ENCODE data around the gene TECRL.

Gene TECRL, protein sequence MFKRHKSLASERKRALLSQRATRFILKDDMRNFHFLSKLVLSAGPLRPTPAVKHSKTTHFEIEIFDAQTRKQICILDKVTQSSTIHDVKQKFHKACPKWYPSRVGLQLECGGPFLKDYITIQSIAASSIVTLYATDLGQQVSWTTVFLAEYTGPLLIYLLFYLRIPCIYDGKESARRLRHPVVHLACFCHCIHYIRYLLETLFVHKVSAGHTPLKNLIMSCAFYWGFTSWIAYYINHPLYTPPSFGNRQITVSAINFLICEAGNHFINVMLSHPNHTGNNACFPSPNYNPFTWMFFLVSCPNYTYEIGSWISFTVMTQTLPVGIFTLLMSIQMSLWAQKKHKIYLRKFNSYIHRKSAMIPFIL

DNA sequence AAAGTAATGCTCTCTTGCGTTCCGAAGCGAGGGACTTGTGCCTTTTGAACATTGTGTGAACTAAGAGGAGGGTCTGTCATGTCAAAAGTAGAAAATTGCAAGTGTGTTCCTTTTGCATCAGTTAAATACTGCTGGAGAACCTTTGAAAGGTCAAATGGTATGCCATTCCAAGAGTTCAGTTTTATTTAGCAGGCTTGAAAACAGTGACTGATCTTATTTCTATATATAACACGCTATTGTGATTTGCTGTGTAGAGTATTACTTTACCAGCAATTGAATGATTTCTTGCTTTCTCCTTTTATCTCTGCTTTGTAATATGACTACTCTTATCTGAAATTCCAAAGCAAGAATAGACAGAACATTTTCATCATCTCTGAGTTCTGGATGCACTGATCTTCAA, at the start of gene TECRL:
Gene TECRL, minus strand, starts transcription at position 151 of the 400 bp plus-strand sequence. Its CDS starts 99 bp downstream, at position 52.
- DNase-seq (no peak), ATAC-seq (no peak)
- H3K27ac Mint-ChIP-seq: no peak within 1 kb of the TSS
- H3K9me3 Mint-ChIP-seq: peaks cover 4% of the 10 kb centered on the region
- no peaks in the 10 kb centered on the region for H3K4me1 Mint-ChIP-seq
- no peaks in the 10 kb centered on the region for H3K36me3 Mint-ChIP-seq (ENCODE audit: low read depth)
- no peak within 1 kb of the TSS for H3K4me3 Mint-ChIP-seq
- H3K27me3 Mint-ChIP-seq: no peaks in the 10 kb centered on the region

DNA sequence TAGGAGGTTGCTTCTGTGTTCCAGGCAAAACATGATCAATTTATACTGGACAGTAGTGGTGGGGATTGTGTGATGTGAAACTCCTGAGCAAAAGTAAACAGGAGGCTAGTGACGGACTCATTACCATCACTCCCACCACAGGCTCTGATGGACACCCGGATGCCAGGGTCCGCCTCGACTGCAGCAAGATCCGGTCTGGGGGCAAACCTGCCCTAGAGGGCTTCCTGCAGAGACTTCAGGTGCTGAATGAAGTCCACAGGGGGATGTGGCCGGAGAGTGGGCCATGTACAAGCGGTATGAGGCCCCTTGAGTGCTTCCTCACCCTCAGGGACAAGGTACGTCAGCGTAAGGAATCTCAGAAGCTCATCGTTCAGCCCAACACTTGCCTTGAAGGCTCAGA, 23.4 kb upstream of the TECRL start:
- Mint-ChIP-seq H3K36me3 (ENCODE audit: low read depth) (no peaks in the 10 kb centered on the region), H3K27ac (no peak overlapping the region)
- ATAC-seq: no peak

DNA sequence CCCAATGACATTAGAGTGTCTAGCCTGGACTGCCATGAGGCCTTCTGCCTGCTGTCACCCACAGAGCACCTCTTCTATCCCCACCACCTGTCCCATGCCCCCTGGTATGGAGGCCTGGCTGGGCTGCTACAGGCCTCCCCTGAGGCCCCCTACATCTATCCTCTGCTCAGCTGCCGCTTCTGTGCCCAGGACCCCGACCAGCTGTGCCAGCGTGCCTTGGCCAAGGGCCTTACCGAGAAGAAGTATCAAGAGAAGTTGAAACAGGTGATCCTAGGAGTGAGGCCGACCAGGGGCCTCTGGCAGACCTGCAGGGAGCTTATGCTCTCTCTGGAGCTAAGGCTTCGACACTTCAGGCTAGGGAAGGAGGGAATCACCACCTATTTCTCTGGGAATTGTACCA, 21.7 kb upstream of the TECRL start:
- H3K4me1 Mint-ChIP-seq: no peaks in the 10 kb centered on the region

More for the DNA sequence above, 23.4 kb upstream of the TECRL start:
- no peak for DNase-seq
- H3K9me3 Mint-ChIP-seq: peaks cover 14% of the 10 kb centered on the region
- no peaks in the 10 kb centered on the region for H3K27me3 Mint-ChIP-seq
- H3K4me1 Mint-ChIP-seq: no peaks in the 10 kb centered on the region
- no peak overlapping the region for H3K4me3 Mint-ChIP-seq

DNA sequence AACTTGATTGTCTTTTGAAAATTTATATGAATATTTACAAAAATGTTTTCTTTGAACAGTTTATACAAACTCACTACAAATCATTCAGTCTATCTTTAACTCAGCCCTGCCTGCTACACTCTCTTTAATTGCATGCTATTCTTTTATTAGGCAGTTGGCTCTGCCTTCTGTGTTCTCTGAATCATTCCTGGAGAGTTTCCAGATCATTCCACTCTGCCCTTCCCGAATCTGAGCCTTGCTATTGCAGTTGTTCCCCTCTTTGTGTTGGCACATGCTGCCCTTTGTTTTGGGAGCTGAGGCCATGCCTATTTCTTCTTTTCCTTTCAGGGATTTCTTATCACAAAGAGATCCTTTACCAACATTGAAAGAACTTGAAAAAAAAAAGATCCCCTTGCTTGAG, 8.7 kb upstream of the TECRL start:
- no peaks in the 10 kb centered on the region for H3K4me1 Mint-ChIP-seq
- H3K27ac Mint-ChIP-seq: no peak overlapping the region
- no peak for ATAC-seq
- H3K9me3 Mint-ChIP-seq: no peaks in the 10 kb centered on the region
- H3K4me3 Mint-ChIP-seq: no peak overlapping the region
- no peak for DNase-seq
- no peaks in the 10 kb centered on the region for H3K27me3 Mint-ChIP-seq
- no peaks in the 10 kb centered on the region for H3K36me3 Mint-ChIP-seq (ENCODE audit: low read depth)

More for the DNA sequence above, 21.7 kb upstream of the TECRL start:
- ATAC-seq (no peak), DNase-seq (no peak)
- Mint-ChIP-seq H3K27me3 (no peaks in the 10 kb centered on the region), H3K9me3 (peaks cover 14% of the 10 kb centered on the region), H3K36me3 (ENCODE audit: low read depth) (no peaks in the 10 kb centered on the region), H3K4me3 (no peak overlapping the region), H3K27ac (no peak overlapping the region)

DNA sequence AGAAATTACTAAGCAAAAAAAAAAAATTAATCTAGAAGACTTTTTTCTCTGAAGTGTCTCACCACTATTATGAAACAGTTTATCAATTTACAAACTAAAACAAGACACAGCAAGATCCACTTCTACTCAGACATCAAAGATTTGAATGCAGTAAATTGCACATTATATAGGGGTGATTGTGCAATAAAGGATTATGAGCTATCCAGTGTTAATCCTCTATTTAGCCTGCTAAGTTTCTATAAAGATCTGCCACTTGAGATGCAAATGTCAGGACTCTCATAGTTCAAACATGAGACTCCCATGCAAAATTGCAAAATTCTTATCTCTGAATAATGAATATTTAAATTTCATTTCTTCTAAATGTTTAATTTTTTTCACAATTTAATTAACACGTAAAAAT, 2.2 kb downstream of the TECRL start:
- H3K36me3 Mint-ChIP-seq (ENCODE audit: low read depth): no peaks in the 10 kb centered on the region
- peaks cover 4% of the 10 kb centered on the region for H3K9me3 Mint-ChIP-seq
- no peak overlapping the region for H3K27ac Mint-ChIP-seq
- H3K27me3 Mint-ChIP-seq: no peaks in the 10 kb centered on the region
- no peaks in the 10 kb centered on the region for H3K4me1 Mint-ChIP-seq
- no peak overlapping the region for H3K4me3 Mint-ChIP-seq
- ATAC-seq (no peak), DNase-seq (no peak)

DNA sequence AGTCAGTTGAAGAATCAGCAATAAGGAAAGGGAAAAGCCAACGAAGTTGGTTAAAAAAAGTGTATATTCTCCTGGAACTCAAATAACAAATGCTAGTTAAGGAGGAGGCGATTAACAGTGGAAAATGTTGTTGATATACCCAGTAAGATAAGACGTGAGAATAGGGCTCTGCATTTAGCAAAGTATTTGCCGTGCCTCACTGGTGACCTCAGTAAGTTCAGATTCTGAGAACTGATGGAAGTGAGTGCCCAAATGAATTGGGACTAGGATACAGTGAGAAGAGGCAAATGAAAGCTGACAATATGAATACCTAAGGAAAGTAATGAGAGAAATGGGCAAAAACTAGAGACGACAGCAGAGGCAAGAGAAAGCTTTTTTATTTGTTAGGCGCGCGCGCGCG, 3.5 kb downstream of the TECRL start:
- DNase-seq (no peak), ATAC-seq (no peak)
- peaks cover 8% of the 10 kb centered on the region for H3K9me3 Mint-ChIP-seq
- no peak overlapping the region for H3K27ac Mint-ChIP-seq
- H3K36me3 Mint-ChIP-seq (ENCODE audit: low read depth): no peaks in the 10 kb centered on the region
- no peak overlapping the region for H3K4me3 Mint-ChIP-seq
- no peaks in the 10 kb centered on the region for H3K4me1 Mint-ChIP-seq
- no peaks in the 10 kb centered on the region for H3K27me3 Mint-ChIP-seq

DNA sequence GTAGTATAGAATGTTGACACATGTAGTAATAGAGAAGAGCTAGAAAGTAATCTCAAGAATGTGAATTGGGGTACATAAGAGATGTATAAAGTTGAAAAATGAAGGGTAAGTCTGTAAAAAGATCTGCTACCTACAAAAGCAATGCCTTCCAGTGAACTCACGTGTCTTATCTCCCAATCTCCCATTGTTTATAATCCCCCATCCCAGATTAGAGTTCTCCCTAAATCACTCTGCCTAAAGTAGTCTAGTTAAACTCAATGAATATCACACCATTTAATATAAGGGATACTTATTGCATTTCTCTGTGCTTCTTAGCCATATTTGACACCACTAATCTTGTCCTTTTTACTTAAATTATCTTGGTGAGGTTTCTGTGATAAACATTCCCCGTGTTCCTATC, 6.6 kb downstream of the TECRL start:
- Mint-ChIP-seq H3K4me1 (no peaks in the 10 kb centered on the region), H3K9me3 (peaks cover 13% of the 10 kb centered on the region), H3K27me3 (no peaks in the 10 kb centered on the region), H3K27ac (no peak overlapping the region), H3K36me3 (ENCODE audit: low read depth) (no peaks in the 10 kb centered on the region), H3K4me3 (no peak overlapping the region)
- DNase-seq (no peak), ATAC-seq (no peak)

DNA sequence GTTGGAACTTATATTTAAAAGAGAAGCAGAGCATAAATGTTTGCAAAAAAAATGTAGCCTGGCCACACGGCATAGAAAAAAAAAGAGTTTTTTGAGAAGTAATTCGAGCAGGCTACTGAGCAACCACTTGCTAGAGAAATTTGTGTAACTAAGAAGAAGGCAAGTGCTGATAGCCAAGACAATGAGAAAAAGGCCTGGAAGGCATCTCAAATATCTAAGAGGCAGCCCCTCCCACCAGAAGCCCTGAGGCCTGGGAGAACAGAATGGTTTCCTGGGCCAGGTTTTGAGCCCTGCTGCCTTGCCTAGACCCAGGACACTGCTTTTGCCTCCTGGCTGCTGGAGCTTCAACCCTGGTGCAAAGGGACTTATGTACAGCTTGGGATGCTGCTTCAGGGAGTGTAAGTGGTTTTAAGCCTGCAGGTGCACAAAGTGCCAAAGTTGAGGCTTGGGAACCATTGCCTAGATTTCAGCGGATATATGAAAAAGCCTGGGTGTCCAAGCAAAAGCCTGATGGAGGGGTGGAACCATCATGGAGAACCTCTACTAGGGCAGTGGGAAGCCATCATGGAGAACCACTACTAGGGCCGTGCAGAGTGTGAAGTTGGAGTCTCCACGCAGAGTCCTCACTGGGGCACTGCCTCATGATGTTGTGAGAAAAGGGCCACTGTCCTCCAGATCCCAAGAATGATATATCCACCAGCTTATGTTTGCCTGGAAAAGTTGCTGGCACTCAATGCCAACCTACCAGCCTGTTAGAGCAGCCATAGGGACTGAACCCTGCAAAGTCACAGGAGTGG, 9.7 kb downstream of the TECRL start:
- Mint-ChIP-seq H3K27ac (no peak overlapping the region), H3K9me3 (peaks cover 12% of the 10 kb centered on the region), H3K27me3 (no peaks in the 10 kb centered on the region), H3K4me1 (no peaks in the 10 kb centered on the region), H3K36me3 (ENCODE audit: low read depth) (no peaks in the 10 kb centered on the region), H3K4me3 (no peak overlapping the region)
- no peak for ATAC-seq
- no peak for DNase-seq

DNA sequence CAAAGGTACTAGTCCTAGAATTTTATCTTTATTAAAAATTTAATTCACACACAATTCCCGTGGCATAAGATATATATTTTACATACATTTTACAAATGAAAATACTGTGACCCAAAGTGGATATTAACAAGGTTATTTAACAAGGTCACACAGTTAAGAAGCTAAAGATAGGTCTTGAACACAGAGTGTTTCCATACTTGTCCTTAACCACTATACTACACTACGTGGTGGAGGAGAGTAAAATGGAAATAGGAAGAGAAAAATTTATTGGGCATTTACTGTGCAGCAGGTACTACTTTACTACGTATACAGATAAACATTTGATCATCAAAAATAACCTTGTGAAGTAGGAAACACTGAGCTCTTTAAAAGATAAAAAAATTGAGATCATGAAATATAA, 14.8 kb downstream of the TECRL start:
- no peak for ATAC-seq
- H3K36me3 Mint-ChIP-seq (ENCODE audit: low read depth): no peaks in the 10 kb centered on the region

DNA sequence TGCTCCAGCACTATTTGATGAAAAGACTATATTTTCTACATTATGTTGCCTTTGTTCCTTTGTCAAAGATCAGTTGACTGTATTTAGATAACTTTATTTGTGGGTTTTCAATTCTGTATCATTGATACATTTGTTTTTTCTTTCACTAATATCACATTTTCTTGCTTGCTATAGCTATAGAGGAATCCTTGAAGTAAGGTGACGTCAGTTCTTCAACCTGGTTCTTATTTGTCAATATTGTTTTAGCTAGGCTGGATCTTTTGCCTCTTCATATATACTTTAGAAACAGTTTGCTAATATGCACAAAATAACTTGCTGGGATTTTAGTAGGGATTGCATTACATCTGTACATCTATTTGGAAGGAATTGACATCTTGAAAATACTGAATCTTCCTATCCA, 21.0 kb downstream of the TECRL start:
- Mint-ChIP-seq H3K4me1 (no peaks in the 10 kb centered on the region), H3K36me3 (ENCODE audit: low read depth) (no peaks in the 10 kb centered on the region), H3K9me3 (no peaks in the 10 kb centered on the region), H3K27ac (no peak overlapping the region), H3K27me3 (no peaks in the 10 kb centered on the region), H3K4me3 (no peak overlapping the region)
- no peak for DNase-seq
- no peak for ATAC-seq

More for the DNA sequence above, 14.8 kb downstream of the TECRL start:
- no peaks in the 10 kb centered on the region for H3K4me1 Mint-ChIP-seq
- no peak overlapping the region for H3K4me3 Mint-ChIP-seq
- no peak overlapping the region for H3K27ac Mint-ChIP-seq
- H3K27me3 Mint-ChIP-seq: no peaks in the 10 kb centered on the region
- no peak for DNase-seq
- H3K9me3 Mint-ChIP-seq: peaks cover 8% of the 10 kb centered on the region

DNA sequence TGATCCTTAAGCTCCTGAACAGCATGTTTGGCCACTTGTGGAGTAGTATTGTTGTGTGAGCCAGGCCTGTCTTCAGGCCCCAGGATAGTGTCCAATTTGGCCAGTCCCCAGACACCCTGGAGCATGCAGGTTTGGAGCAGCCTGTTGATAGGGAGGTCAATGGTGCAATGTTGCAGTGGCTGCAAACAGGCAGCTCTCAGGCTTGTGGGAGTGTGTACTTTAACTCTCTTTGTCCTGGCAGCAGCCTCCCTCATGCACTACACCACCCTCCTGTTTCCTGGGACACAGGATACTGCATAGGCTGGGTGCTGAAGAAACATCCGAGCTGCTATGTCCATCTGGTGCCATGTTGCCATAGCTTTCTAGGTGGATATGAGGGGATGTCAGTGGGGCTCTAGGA, 24.0 kb downstream of the TECRL start:
- no peak overlapping the region for H3K27ac Mint-ChIP-seq
- H3K9me3 Mint-ChIP-seq: peaks cover 10% of the 10 kb centered on the region
- no peaks in the 10 kb centered on the region for H3K27me3 Mint-ChIP-seq
- H3K4me1 Mint-ChIP-seq: no peaks in the 10 kb centered on the region
- no peaks in the 10 kb centered on the region for H3K36me3 Mint-ChIP-seq (ENCODE audit: low read depth)
- DNase-seq (no peak), ATAC-seq (no peak)
- no peak overlapping the region for H3K4me3 Mint-ChIP-seq

DNA sequence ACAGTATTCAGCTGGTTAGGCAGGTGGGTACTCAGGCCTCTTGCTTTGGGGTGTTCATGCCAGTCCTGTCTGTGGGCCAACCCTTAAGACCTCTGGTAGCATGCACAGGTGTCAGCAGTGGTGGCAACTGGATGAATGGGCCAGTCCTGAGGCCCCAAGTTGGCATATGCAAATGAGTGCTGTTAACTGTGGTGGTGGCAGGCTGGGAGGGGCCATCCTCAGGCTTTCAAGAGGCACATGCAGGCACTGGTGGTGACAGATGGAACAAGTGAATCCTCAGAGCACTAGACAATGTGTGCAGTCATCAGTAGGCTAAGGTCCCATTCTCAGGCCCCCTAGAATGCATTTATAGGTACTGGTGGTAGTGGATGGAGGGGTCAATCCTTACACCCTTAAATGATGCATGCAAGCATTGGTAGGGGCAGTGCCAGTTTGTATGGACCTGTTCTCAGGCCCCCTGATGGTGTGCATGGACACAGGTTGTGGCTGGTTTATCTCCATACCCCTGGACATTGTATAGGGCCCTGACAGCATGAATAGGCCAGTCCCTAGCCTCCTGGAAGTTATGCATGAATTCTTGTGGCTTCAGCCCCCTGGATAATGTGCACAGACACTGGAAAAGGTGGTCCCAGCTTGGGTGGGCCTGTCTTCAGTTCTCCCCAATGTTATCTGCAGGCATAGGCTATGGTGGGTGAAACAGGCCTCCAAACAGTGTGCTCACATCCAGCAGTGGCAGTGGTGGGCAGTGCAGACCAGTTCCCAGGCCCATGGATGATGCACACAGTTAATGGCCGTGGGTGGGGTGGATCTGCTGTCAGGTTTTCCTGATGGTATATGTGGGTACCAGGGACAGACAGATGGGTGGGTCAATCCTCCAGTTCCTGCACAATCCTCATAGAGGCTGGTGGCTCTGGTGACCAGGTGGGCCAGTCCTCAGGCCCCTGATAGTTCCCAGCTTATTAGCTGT, 24.7 kb downstream of the TECRL start:
- Mint-ChIP-seq H3K9me3 (peaks cover 10% of the 10 kb centered on the region), H3K4me3 (no peak overlapping the region), H3K4me1 (no peaks in the 10 kb centered on the region), H3K27ac (no peak overlapping the region), H3K27me3 (no peaks in the 10 kb centered on the region), H3K36me3 (ENCODE audit: low read depth) (no peaks in the 10 kb centered on the region)
- ATAC-seq (no peak), DNase-seq (no peak)

DNA sequence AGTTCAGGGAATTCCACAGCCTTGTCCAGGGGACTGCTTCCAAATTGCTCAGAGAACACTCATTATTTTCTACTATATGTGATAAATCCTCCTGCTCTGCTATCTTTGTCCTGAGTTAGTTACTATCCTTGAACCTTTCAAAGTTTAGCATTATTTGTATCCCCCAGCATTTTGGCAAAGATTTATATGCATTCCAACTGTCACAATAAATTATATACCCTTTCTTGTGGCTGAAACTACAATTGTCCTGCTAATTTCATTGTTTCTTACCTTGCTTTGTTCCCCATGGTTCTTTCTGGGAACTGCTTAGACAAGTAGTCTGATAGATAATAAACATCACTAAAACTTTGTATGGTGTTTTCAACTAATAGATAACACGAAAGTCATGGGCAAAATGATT, 40.5 kb downstream of the TECRL start:
- Mint-ChIP-seq H3K27me3 (no peaks in the 10 kb centered on the region), H3K4me3 (no peak overlapping the region), H3K4me1 (no peaks in the 10 kb centered on the region), H3K36me3 (ENCODE audit: low read depth) (no peaks in the 10 kb centered on the region), H3K9me3 (peaks cover 17% of the 10 kb centered on the region), H3K27ac (no peak overlapping the region)
- ATAC-seq (no peak), DNase-seq (no peak)

DNA sequence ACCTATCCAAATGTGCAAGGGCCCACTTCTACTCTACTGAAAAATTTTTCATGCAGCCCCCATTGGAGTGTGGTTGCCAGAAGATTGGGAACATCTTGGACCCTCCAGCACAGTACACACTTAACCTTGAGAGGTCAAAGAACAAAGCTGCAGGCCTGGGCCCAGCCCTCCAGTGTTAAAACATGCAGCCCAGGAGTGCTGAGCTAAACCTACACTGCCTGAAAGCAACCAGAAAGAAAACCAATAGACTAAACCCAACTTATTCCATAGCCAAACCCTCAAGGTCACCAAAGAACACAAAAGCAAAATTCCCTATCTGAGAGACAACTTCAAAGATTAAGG, 47.9 kb downstream of the TECRL start:
- Mint-ChIP-seq H3K27ac (no peak overlapping the region), H3K9me3 (peaks cover 19% of the 10 kb centered on the region), H3K4me1 (no peaks in the 10 kb centered on the region), H3K27me3 (no peaks in the 10 kb centered on the region), H3K36me3 (ENCODE audit: low read depth) (no peaks in the 10 kb centered on the region), H3K4me3 (no peak overlapping the region)
- ATAC-seq: no peak
- DNase-seq: no peak

Measured in activated naive CD8-positive, alpha-beta T cell treated with anti-CD3 and anti-CD28 coated beads, Interleukin-2, amount 50 U/mL, for 24 hours (primary cell).